ENCODE results near the gene CCDC88C.

GRCh38 chr14:91424813-91425530 lies 7.4 kb upstream of the CCDC88C start:
- TF ChIP-seq CTCF (conservative IDR thresholded peaks at IDR 0.05; ENCODE audit: low read length) (no peak), EZH2phosphoT487 (IDR thresholded peaks at IDR 0.05; ENCODE audit: borderline replicate concordance, low read depth, low read length) (no peak)

All from OCI-LY7 (cell line).